IPS-NIHi7 (cell line): ENCODE data around the gene ADK.
"Not testable (repeated sequence)": the region's sequence is repeated elsewhere in the genome, so short reads cannot be mapped to it uniquely, and the experiment has no call there.

Source experiments
- DNase-seq: peaks from one replicate; pipeline ENCODE4 v3.0.0; 2012; ENCODE audit warnings: mixed read lengths; ENCODE audit errors: extremely low spot score

The ADK gene

GRCh38 chr10:74419958-74420375 is 268.9 kb downstream of the ADK start:
- no peak for DNase-seq

- DNase-seq: no peak
Measured at GRCh38 chr10:74424565-74424964, 273.5 kb downstream of the ADK start.

- no peak for DNase-seq
Measured at GRCh38 chr10:74425456-74426001, 274.5 kb downstream of the ADK start.

DNA sequence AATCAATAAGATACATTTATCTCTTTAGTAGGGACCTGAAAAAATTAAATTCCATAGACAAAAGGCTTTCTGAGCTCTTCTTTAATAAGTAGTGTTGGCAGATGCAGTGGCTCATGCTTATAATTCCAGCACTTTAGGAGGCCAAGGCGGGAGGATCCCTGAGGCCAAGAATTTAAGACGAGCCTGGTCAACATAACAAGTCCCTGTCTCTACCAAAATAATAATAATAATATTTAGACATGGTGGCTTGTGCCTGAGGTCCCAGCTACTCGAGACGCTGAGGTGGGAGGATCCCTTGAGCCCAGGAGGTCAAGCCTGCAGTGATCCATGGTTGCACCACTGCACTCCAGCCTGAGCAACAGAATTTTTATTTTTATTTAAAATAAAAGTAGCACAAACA is 280.8 kb downstream of the ADK start:
- no peak for DNase-seq

DNA sequence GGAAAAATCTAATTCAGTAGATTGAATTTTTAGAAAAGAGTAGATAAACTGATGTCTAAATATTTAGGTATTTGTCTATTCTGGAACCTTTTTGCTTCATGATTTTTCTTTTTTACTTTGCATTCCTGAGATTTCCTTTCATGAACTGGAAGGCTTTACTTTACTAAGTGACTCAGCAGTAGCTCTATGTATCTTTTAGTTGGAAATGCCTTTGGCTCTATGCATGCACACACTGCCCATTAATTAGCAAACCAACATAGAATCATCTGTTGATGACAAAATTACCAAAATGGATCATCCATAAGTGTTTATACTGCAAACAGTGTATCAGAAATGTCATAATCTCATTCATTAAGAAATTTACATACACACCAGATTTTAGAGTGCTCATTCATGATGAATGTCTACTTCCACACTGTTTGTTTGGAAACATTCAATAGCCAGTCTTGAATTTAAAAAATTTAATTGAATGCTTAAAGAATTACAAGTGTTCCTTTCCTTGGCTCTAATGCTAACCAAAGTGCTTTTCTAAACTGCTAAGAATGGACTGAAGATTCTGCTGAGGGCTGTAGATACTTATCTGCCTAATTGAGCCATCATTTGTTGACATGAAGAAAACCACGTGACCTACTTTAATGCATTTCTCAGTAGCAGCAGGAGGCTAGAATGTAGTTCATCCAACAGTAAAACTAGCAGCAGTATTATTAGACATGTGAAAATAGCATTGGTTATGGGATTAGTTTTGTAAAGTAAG is 282.0 kb downstream of the ADK start:
- no peak for DNase-seq

GRCh38 chr10:74433595-74433956 is 282.6 kb downstream of the ADK start:
- no peak for DNase-seq

DNA sequence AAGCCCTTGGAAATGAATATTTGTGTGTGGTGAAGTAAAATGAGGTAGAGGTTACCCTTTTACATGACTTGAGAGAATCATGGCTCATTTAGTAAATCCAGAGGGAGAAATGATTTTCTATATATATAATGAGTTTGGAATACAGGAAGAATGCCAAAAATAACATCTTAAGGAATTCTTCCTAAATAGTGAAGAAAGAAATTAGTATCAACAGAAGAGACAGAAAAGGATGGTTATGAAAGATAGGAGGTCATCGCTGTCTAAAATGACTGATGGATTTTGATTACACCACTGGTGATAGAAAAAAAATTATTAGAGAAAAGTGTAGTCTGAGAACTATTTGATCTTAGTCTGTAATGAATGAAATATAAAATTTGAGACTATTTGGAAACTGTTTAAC is 283.0 kb downstream of the ADK start:
- no peak for DNase-seq

- DNase-seq: no peak
Measured at GRCh38 chr10:74434547-74434946, 283.5 kb downstream of the ADK start.

DNA sequence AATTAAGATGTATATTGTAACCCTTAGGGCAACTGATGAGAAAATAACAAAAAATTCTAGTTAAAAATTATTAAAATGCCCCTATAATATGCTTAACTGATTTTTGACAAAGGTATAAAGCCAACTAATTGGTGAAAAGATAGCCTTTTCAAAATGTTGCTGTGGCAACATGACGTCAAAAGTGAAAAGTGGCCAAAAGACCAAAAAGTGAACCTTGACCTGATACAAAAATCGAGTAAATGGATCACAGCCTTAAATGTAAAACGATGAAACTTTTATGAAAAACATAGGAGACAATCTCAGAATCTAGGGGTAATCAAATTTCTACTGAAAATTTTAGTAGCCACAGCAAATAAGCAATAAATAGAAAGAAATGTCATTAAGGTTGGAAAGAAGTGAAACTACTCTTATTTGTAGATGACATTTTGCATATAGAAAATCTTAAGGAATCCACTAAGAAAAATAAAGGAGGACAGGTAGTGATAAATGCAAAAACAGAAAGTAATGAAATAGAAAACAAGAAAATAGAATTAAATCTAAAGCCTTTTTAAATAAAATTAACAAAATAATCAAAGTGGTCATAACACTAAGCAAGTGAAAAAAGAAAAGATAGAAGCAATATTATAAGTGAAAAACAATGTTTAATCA is 285.6 kb downstream of the ADK start:
- DNase-seq: no peak

- DNase-seq: no peak
Measured at GRCh38 chr10:74437822-74438221, 286.8 kb downstream of the ADK start.

- DNase-seq: no peak
Measured at GRCh38 chr10:74439213-74439612, 288.2 kb downstream of the ADK start.

GRCh38 chr10:74445493-74445892 is 294.5 kb downstream of the ADK start:
- DNase-seq: no peak

- no peak for DNase-seq
Measured at GRCh38 chr10:74450602-74451001, 299.6 kb downstream of the ADK start.

- DNase-seq: no peak
Measured at GRCh38 chr10:74451127-74451829, 300.3 kb downstream of the ADK start.

DNA sequence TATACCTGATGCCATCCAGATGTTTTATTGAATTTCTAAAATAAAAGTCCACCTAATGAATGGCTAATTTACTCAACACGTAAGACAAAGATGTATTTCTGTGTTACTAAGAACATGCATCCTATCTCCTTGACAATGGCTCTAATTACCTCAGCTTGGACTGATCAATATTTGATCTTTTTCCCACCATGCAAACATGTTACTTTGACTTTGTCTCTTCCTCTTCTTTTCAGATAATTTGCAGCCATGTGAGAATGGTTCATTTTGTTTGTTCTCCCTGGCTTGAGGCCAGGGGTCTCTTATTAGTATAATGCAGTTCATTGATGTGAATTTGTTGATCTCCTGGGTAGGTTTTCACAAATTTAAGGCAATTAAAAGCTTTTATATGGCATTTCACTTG is 302.1 kb downstream of the ADK start:
- DNase-seq: no peak

GRCh38 chr10:74457478-74457877 is 306.5 kb downstream of the ADK start:
- DNase-seq: not testable (repeated sequence)

GRCh38 chr10:74460812-74461211 is 309.8 kb downstream of the ADK start:
- no peak for DNase-seq

GRCh38 chr10:74474022-74474713 is 323.1 kb downstream of the ADK start:
- no peak for DNase-seq

- not testable (repeated sequence) for DNase-seq
Measured at GRCh38 chr10:74476162-74476706, 325.2 kb downstream of the ADK start.

DNA sequence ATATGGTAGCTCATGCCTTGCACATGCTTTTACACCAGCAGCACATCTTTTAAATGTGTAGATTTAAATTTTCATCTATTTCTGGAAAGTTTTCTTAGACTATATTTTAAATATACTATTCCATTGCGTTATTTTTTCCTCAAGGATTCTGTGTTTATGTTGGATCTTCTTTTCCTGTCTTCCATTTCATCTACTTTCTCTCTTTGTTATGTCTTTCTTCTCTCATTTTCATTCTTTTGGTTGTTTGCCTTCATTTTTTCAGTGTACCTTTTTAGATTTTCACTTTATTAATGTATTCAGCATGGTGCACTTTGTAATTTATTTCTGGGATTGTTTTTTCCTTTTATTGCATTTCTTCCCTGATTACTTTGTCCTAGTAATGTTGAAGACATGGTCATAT is 329.8 kb downstream of the ADK start:
- DNase-seq: no peak

- no peak for DNase-seq
Measured at GRCh38 chr10:74483356-74483755, 332.3 kb downstream of the ADK start.

GRCh38 chr10:74485283-74485682 is 334.3 kb downstream of the ADK start:
- DNase-seq: no peak
